Ovary (tissue), 9 donors: ENCODE results near the gene MSX2. TPM values are rescaled to one million over a fixed set of nuclear protein-coding genes. Genes with fewer than 3 reads are reported as not detected.

Source experiments
- DNase-seq, 5 donors: peaks; one replicate each; pipeline ENCODE4 v3.0.0-alpha.2; 2019 to 2020
- H3K27ac ChIP-seq, 2 donors: fragments of 200-600 bp; one replicate each; pipeline versions ENCODE4 v1.5.1 to v1.8.0; 2019 to 2022
- H3K27me3 ChIP-seq: fragments of 200-600 bp; one replicate; pipeline ENCODE4 v1.8.0; 2022
- H3K36me3 ChIP-seq: fragments of 200-600 bp; sonication (generic); one replicate; pipeline ENCODE4 v1.5.1; 2019
- H3K4me1 ChIP-seq: one replicate; pipeline ENCODE4 v1.8.1; 2013; ENCODE audit warnings: mild to moderate bottlenecking, moderate library complexity; ENCODE audit not compliant: insufficient read depth
- H3K4me3 ChIP-seq: fragments of 200-600 bp; sonication (generic); one replicate; pipeline ENCODE4 v1.5.1; 2017
- H3K9me3 ChIP-seq, 2 donors: fragments of 200-600 bp in 1 of 2; sonication (generic) in 1 of 2; one replicate each; pipeline versions ENCODE4 v1.5.1 to v1.8.1; 2013 to 2019; ENCODE audit warnings: mild to moderate bottlenecking in 1 of 2, moderate library complexity in 1 of 2
- CTCF ChIP-seq, 3 donors: fragments of 450-650 bp in 2 of 3; fragments of 200-600 bp in 1 of 3; IDR thresholded peaks; one replicate each; pipeline versions ENCODE4 v1.5.1 to v1.8.0; 2016 to 2022; ENCODE audit warnings: antibody characterized with exemption in 3 of 3, mild to moderate bottlenecking in 1 of 3
- EP300 ChIP-seq: sonication (generic); formaldehyde crosslinking; IDR thresholded peaks from one replicate; pipeline ENCODE4 v1.6.1; 2017; ENCODE audit warnings: antibody characterized with exemption
- POLR2A ChIP-seq: fragments of 450-650 bp; IDR thresholded peaks from one replicate; pipeline ENCODE4 v1.6.1; 2017; ENCODE audit warnings: antibody characterized with exemption, mild to moderate bottlenecking, moderate library complexity
- WGBS, 3 donors: extraction: QIAGEN DNeasy Blood & Tissue Kit in 1 of 3; methylation state at CpG; one replicate each; pipeline versions ENCODE4 v1.1.5 to v1.1.7; 2013 to 2017; 5-methylcytosine and 5-hydroxymethylcytosine counted together
- intact Hi-C, 4 donors: fragments of 100-400 bp; cut with DNase I; formaldehyde crosslinking; loops; one replicate each; pipeline versions ENCODE4 v1.11.0 to v1.15.1; 2022 to 2023
- polyA plus RNA-seq, 2 donors: library from polyadenylated mRNA; stranded (reverse); fragments of 200-250 nt in 1 of 2; fragments of 350-450 nt in 1 of 2; fragmentation: Illumina TruSeq in 1 of 2; extraction: RNeasy Lipid Tissue Mini Kit (QIAGEN cat#74804) in 1 of 2; gene quantifications; one replicate each; pipeline ENCODE4 v1.2.3, GENCODE V29; 2013 to 2014
- total RNA-seq, 7 donors: library from RNA; depleted of rRNA in 2 of 7; stranded (reverse); fragments of >200 nt in 2 of 7; fragmentation: NEBNext Ultra II Directional in 3 of 7; extraction: Animal tissue kit (Norgen Biotek cat#: 25700) in 3 of 7; gene quantifications; one replicate each; pipeline versions ENCODE4 v1.1.0 to v1.2.4, GENCODE V29; 2016 to 2023
- donor health status: DM: no; HTN: no; CAD: no; lungs with moderate emphysema.
- donor health status: DM: no; HTN: no; CAD: no.
- donor health status: Bipolar disorder and iron deficiency.
- donor health status: DM: yes; HTN: yes; CAD: no.
- donor health status: DM: no; HTN: no; CAD: no.
- donor health status: DM: yes; HTN: yes; CAD: no.

The MSX2 gene
- total and polyA plus RNA-seq, 9 donors = 0.24 to 0.83 (median 0.47) TPM; not detected in 3

GRCh38 chr5:174692381-174692780 lies 32.0 kb upstream of the MSX2 start:
- Histone ChIP-seq H3K27me3 (no peaks in the 10 kb centered on the region), H3K9me3 (no peaks in the 10 kb centered on the region), H3K4me3 (no peak overlapping the region), H3K4me1 (no peaks in the 10 kb centered on the region), H3K27ac (no peak overlapping the region), H3K36me3 (no peaks in the 10 kb centered on the region)
- TF ChIP-seq EP300 (no peak), CTCF (IDR thresholded peaks at IDR 0.05) (no peak), POLR2A (no peak)
- WGBS, 3 donors = 28 to 55% (median 47%) methylated on average over 12 of the region's 12 CpGs
- intact Hi-C loops = no loop called here
- no peak for DNase-seq

GRCh38 chr5:174692982-174693422 lies 31.4 kb upstream of the MSX2 start:
- intact Hi-C loops = no loop called here
- Histone ChIP-seq H3K9me3 (no peaks in the 10 kb centered on the region), H3K4me1 (no peaks in the 10 kb centered on the region), H3K27ac (no peak overlapping the region), H3K36me3 (no peaks in the 10 kb centered on the region), H3K4me3 (no peak overlapping the region), H3K27me3 (no peaks in the 10 kb centered on the region)
- TF ChIP-seq EP300 (no peak), CTCF (IDR thresholded peaks at IDR 0.05) (no peak), POLR2A (no peak)
- no peak for DNase-seq
- WGBS, 3 donors = 8 to 12% (median 8%) methylated on average over 16 of the region's 16 CpGs

GRCh38 chr5:174693697-174694385 lies 30.5 kb upstream of the MSX2 start:
- no peak overlapping the region for H3K4me3 ChIP-seq
- no peak for DNase-seq
- intact Hi-C loops = no loop called here
- no peaks in the 10 kb centered on the region for H3K4me1 ChIP-seq
- no peaks in the 10 kb centered on the region for H3K36me3 ChIP-seq
- H3K27me3 ChIP-seq = no peaks in the 10 kb centered on the region
- H3K27ac ChIP-seq = no peak overlapping the region
- WGBS, 3 donors = 56 to 62% (median 59%) methylated on average over 11 of the region's 11 CpGs
- TF ChIP-seq EP300 (no peak), POLR2A (no peak), CTCF (IDR thresholded peaks at IDR 0.05) (no peak)
- no peaks in the 10 kb centered on the region for H3K9me3 ChIP-seq

- H3K27me3 ChIP-seq = no peaks in the 10 kb centered on the region
- intact Hi-C loops = no loop called here
- no peak overlapping the region for H3K4me3 ChIP-seq
- H3K36me3 ChIP-seq = no peaks in the 10 kb centered on the region
- no peak for TF ChIP-seq CTCF (IDR thresholded peaks at IDR 0.05)
- no peak for TF ChIP-seq POLR2A
- no peak for TF ChIP-seq EP300
- no peak for DNase-seq
- H3K9me3 ChIP-seq = no peaks in the 10 kb centered on the region
- H3K27ac ChIP-seq = no peak overlapping the region
- WGBS, 3 donors = 38 to 40% (median 40%) methylated on average over 7 of the region's 7 CpGs
- H3K4me1 ChIP-seq = no peaks in the 10 kb centered on the region
Observed at GRCh38 chr5:174694611-174695010, 29.8 kb upstream of the MSX2 start.
